CD4-positive, alpha-beta T cell treated with Interleukin-17A for 1 hour (primary cell): ENCODE results near the gene CHN2.

Source experiments
- DNase-seq: peaks from one replicate; pipeline ENCODE4 v3.0.0-alpha.2; 2020

CHN2 gene

GRCh38 chr7:29413626-29414136, 219.1 kb downstream of the CHN2 start:
- no peak for DNase-seq

DNA sequence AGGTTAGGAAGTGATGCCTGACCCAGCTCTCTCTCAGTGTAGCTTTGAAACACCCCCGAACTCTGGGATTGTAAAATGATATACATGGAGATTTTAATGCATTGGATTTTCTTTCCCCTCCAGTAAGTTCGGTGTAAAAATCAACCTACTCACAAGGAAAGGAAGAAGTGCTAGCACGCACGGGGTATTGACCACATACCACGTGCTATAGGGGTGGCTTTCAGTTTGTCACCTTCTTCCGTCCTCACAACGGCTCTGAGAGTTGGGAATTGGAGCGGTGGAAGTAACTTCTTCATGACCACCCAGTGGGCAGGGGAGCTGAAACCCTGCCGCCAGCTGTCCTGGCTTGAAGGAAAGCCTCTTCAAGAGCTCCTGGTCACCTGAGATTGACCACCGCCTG, 219.6 kb downstream of the CHN2 start:
- DNase-seq, result no peak

DNA sequence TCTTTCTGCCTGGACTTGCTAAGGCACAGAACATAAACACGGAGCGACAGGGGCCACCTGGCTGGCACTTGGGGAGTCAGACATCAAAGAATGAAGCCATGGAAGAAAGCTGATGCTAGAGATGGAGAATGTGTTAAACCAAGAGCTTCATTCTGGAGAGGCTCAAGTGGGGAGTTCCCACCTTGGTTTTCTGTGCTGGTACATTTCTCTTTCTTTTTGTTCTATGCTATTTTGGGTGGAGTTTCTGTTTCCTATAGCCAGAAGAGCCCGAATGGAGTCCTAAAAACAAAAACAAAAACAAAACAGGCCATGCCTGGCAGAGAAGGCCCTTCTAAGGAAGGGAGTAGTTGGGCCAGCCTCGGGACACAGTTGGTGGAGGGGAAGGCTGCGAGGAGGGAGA, 220.6 kb downstream of the CHN2 start:
- DNase-seq, result no peak

DNA sequence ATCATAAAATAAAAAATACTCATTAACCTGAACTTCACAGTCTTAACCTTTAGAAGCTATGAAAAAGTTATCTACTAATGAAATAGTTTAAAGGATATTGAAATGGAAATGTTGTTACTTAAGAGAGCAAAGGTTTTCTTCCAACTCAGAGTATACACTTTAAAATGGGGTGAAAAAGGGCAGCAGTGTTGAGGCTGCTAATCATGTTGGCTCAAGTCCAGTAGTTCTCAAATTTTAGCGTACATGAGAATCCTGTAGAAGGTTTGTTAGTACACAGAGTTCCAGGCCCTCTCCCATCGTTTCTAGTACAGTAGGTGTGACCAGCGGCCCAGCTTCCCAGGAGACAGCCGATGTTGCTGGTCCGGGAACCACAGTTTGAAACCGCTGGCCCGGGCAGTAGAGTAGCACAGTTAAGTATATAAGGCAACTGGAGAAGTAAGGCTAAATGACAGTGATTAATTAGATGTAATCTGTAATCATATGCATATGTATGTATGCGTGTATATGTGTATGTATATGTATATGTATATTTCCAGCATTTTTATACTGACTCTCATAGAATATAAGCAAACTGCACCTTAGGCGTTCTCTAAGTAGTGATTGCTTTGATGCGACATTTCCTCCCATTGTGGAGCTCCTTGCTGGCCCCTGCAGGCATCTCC, 221.8 kb downstream of the CHN2 start:
- no peak for DNase-seq

DNA sequence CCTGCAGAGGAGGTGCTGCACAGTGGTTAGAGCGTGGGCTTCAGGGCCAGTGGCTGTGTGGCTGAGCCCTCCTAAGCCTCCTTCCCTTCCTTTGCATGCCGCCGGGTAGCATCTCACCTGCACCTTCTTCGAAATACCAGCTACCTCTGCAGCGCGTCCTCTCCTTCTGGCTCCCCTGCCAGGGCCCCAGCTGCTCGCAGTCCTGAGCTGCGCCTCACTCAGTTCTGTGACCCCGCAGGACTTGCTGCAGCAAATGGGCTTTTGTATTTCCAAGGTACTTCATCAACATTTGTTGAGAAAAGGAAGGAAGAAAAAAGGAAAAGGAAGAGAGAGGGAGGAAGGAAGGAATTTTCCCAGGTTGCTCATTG, 222.3 kb downstream of the CHN2 start:
- DNase-seq, result no peak

GRCh38 chr7:29418056-29418455, 223.5 kb downstream of the CHN2 start:
- DNase-seq, result no peak

- no peak for DNase-seq
Measured at GRCh38 chr7:29418651-29419050, 224.1 kb downstream of the CHN2 start.

DNA sequence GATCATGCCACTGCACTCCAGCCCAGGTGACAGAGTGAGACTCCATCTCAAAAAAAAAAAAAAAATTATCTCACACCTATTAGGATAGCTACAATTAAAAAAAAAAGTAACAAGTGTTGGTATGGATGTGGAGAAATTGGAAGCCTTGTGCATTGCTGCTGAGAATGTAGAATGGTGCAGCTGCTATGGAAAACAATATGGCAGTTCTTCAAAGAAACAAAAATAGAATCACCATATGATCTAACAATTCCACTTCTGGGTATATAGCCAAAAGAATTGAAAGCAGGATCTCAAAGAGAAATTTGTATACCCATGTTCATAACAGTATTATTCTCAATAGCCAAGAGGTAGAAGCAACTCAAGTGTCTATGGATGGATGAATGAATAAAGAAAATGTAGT, 225.4 kb downstream of the CHN2 start:
- DNase-seq, result no peak

GRCh38 chr7:29421010-29421956, 226.7 kb downstream of the CHN2 start:
- DNase-seq, result no peak

DNA sequence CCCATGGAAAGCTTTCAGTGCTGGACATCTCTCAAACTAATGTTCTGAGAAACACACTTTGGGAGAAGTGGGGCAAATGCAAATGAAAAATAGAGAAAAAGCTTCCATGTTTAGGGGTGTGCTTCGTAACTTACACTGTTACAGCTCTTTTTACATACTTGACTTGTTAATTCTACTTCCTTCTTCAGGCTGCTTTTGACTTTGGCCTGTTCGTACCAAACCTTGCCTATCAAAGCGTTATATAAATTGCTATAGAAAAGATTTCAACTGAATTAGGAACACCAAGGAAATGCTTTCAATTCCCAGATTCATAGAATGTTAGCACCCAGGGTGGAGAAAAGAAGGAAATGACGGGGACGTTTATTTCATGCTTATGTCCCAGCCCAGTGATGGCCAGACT, 228.3 kb downstream of the CHN2 start:
- no peak for DNase-seq

GRCh38 chr7:29424295-29424983, 229.9 kb downstream of the CHN2 start:
- no peak for DNase-seq

DNA sequence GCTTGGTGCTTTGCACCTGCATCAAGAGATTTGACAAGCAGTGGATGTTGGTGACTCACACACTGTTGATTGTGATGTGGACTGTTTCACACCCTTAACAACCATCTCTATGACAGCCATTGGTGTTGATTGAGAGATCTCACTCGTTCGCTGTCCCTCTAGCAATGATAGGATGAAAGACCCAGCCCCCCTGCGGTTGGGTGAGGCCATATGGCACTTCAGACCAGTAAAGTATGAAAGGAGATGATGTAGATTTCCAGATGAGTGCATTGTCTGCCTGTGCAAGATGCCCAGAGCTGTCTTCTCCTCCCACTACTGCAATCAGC, 230.4 kb downstream of the CHN2 start:
- DNase-seq, result no peak

DNA sequence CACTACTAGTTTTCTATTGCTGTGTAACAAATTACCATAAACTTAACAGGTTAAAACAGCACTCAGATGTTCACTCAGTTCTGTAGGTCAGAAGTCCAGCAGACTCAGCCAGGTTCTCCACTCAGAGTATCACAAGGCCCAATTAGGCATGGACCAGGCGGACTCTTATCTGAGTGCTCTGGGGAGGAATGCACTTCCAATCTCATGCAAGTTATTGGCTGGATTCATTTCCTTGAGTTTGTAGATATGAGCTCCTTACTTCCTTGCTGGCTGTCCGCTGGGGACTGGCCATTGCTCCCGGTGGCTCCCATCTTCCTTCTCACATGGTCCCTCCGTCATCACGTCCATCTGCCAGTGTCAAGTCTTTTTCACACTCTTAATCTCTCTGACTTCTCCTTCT, 232.0 kb downstream of the CHN2 start:
- no peak for DNase-seq

- DNase-seq, result no peak
Measured at GRCh38 chr7:29429401-29429800, 234.8 kb downstream of the CHN2 start.

DNA sequence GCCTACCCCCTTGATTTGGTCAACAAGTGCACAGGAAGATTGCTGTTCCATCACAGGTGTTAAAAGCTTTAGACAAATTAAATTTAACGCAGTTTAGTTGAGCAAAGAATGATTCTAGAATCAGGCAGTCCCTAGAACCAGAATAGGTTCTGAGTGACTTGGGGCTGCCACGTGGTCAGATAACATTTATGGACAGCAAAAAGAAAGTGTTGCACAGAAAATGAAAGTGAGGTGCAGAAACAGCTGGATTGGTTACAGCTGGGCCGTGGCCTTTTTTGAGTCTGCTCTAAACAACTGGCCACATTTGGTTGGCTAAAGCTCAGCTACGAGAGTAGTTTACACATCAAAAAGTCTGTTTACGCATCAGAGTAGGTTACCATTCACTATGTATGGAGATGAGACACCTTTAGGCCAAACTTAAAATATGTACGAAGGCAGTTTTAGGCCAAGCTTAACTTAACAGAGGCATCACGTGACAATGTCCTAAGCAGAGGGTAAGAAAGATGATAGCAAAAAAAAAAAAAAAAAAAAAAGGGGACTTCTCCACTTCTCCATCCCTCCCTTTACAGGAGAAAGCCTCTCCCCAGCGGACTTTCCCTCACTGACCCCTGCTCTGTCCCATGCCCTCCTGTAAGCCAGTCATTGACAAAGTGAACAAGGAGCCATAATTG, 235.8 kb downstream of the CHN2 start:
- DNase-seq, result no peak

DNA sequence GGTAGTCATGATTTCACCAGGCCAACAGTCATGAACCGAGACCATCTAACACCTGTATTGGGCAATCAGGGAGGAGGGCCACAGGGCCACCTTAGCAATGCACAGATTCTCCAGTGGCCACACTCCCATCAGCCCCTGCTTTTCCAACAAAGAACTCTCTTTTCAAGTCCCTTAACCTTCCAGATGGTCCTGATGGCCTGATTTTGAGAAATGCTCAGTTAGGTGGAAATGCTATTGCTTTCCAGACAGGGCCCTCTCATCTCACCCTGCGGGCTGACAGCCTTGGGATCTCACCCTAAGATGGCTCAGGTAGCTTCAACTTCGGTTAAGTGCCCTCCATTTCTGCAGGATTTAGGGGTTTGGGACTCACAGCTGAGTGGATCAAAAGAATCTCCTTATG, 237.1 kb downstream of the CHN2 start:
- no peak for DNase-seq

- no peak for DNase-seq
Measured at GRCh38 chr7:29432721-29433120, 238.1 kb downstream of the CHN2 start.

DNA sequence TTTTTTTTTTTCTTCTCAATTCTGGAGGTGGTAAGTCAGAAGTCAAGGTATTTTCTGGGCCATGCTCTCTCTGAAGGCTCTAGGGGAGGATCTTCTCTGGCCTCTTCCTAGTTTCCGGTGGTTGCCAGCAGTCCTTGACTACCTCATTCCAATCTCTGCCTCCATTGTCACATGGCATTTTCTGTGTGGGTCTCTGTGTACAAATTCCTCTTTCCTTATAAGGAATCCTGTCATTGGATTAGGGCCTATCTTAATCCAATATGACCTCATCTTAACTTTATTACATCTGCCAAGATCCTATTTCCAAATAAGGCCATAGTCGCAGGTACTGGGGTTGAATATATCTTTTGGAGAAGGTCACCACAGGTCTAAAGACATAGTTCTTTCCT, 239.8 kb downstream of the CHN2 start:
- no peak for DNase-seq

GRCh38 chr7:29435167-29435566, 240.6 kb downstream of the CHN2 start:
- DNase-seq, result no peak

DNA sequence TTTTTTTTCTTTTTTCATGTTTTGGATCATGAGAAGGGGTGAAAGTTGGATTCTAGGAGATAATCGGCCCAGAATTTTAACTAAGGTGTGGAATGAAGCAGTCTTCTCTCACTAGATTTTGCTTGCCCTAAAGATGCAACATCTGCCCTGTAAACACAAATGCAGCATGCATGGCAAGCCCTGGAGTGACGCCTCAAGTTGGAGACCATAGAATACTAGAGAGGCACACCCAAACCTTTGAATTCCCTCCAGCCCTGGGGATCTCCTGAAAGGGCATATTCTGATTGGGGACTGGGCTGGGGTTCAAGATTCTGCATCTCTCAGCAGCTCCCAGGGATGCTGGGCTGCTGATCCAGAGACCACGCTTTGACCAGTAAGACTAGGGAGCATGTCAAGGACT, 241.3 kb downstream of the CHN2 start:
- DNase-seq, result no peak

DNA sequence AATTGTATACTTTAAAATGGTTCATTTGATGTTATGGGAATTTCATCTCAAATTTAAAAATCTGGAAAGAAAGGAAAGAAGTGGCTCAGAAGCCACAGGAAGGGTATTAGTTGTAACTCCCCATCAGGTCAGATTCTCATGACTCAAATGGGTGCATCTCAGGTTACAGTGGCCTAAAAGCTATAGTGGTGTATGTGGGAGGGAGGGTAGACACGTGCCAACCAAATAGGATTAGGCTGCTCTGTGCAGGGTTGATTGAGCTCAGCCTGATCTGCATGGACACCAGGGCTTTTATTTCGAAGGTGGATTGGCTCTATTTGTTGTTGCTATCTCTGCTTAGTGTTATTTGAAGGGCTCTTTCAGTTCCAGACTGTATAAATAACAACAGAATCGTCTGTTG, 247.6 kb downstream of the CHN2 start:
- DNase-seq, result no peak

GRCh38 chr7:29443552-29443951, 249.0 kb downstream of the CHN2 start:
- no peak for DNase-seq

DNA sequence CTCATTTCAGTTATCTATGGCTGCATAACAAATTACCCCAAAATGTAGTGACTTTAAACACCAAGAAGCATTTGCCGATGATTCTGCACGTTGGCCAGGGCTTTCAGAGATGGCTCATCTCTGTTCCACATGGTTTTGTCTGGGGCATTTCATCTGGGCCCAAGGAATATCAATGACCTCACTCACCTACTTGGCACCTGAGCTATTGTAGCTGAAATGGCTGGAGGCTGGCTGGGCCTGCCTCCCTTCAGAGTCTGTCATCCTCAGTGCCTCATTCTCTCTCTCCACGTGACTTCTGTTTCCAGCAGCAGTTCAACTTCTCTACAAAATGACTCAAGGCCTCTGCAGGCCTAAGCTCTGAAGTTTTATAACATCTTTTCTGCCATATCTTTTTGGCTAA, 249.7 kb downstream of the CHN2 start:
- no peak for DNase-seq
